ENCODE results near the gene ACAP1.

The ACAP1 gene

GRCh38 chr17:7382901-7383300 lies 46.6 kb downstream of the ACAP1 start:
- DNase-seq (ENCODE audit: low read depth, low spot score) = no peak
- CTCF ChIA-PET = interaction anchor here (1.8 kb wide), 1 partner anchor 177 kb away, joined by 5 read pairs; no protein-coding TSS in a partner anchor
- POLR2A ChIA-PET = interaction anchor here (0.5 to 1.6 kb wide), 5 partner anchors 10 to 38 kb away, joined by 3 to 4 read pairs (median 3); partner anchors contain the start of gene TMEM256
- TF ChIP-seq CTCF (IDR thresholded peaks at IDR 0.05; ENCODE audit: insufficient read depth, low read length, missing control alignments) = no peak
- no peak overlapping the region for H3K4me3 ChIP-seq (ENCODE audit: low read depth, low read length)

GRCh38 chr17:7383371-7383741 lies 47.0 kb downstream of the ACAP1 start:
- ChIA-PET CTCF (interaction anchor here (1.2 to 1.8 kb wide), 3 partner anchors 10 to 177 kb away, joined by 4 to 8 read pairs (median 5); partner anchors contain the start of gene PLSCR3), POLR2A (interaction anchor here (0.6 to 1.6 kb wide), 5 partner anchors 11 to 32 kb away, joined by 3 to 4 read pairs (median 3); partner anchors contain the start of gene TMEM256)
- no peak for TF ChIP-seq CTCF (IDR thresholded peaks at IDR 0.05; ENCODE audit: insufficient read depth, low read length, missing control alignments)
- H3K4me3 ChIP-seq (ENCODE audit: low read depth, low read length) = peak overlapping the region; percentile 52
- no peak for DNase-seq (ENCODE audit: low read depth, low spot score)

GRCh38 chr17:7383742-7384488 lies 47.6 kb downstream of the ACAP1 start:
- no peak for TF ChIP-seq CTCF (IDR thresholded peaks at IDR 0.05; ENCODE audit: insufficient read depth, low read length, missing control alignments)
- POLR2A ChIA-PET = interaction anchor here (0.6 to 1.6 kb wide), 4 partner anchors 10 to 20 kb away, joined by 3 read pairs; partner anchors contain the start of genes PLSCR3 and TMEM256
- no peak for DNase-seq (ENCODE audit: low read depth, low spot score)
- CTCF ChIA-PET = interaction anchor here (1.2 to 1.8 kb wide), 3 partner anchors 10 to 176 kb away, joined by 4 to 8 read pairs (median 5); partner anchors contain the start of gene PLSCR3
- peak overlapping the region; percentile 52 for H3K4me3 ChIP-seq (ENCODE audit: low read depth, low read length)

DNA sequence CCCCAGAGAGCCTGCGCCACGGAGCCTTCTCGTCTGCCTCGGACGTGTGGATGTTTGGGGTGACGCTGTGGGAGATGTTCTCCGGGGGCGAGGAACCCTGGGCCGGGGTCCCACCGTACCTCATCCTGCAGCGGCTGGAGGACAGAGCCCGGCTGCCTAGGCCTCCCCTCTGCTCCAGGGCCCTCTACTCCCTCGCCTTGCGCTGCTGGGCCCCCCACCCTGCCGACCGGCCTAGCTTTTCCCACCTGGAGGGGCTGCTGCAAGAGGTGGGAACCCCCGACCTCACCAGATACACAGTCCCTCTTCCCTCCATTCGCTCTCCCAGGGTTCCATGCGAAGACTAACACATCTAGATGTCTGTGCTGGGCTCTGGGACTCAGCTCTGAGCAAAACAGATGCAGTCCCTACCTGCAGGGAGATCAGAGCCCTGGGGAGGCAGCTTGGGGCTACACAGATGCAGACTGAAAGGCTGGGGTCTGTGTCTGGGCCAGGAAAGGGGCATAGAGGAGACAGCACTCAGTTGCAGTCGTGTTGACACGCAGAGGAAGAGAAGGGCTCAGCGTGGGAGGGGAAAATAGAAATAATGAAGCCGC lies 48.3 kb downstream of the ACAP1 start:
- TF ChIP-seq CTCF (IDR thresholded peaks at IDR 0.05; ENCODE audit: insufficient read depth, low read length, missing control alignments) = no peak
- peak overlapping the region; percentile 52 for H3K4me3 ChIP-seq (ENCODE audit: low read depth, low read length)
- DNase-seq (ENCODE audit: low read depth, low spot score) = no peak
- ChIA-PET POLR2A (interaction anchor here (0.8 to 1.6 kb wide), 3 partner anchors 10 to 19 kb away, joined by 3 read pairs; partner anchors contain the start of genes PLSCR3 and TMEM256), CTCF (interaction anchor here (1.2 to 1.7 kb wide), 2 partner anchors 9 to 28 kb away, joined by 4 to 8 read pairs; partner anchors contain the start of gene PLSCR3)

DNA sequence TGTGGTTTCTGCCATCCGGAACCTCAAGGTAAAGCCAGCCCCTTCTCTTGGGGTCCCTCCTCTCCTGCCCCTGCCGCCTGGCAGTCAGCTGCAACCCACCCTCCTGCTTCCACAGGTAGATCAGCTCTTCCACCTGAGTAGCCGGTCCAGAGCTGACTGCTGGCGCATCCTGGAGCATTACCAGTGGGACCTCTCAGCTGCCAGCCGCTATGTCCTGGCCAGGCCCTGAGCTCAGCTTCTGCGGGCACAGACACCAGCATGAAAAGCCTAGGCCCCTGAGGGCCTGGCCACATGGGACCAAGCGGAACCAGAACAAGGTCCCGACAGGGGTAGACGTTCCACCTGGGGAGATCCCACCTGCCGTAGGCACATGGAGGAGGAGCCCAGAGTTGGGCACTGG lies 52.5 kb downstream of the ACAP1 start:
- CTCF ChIA-PET = interaction anchor here (0.7 to 1.4 kb wide), 8 partner anchors 8 to 48 kb away, joined by 3 to 6 read pairs (median 4); partner anchors contain the start of genes TMEM256, TMEM95 and TNK1
- POLR2A ChIA-PET = interaction anchor here (0.8 to 1.3 kb wide), 2 partner anchors 9 to 15 kb away, joined by 3 to 4 read pairs; partner anchors contain the start of gene TMEM256

More for the DNA sequence above, 52.5 kb downstream of the ACAP1 start:
- no peak for TF ChIP-seq CTCF (IDR thresholded peaks at IDR 0.05; ENCODE audit: insufficient read depth, low read length, missing control alignments)
- H3K4me3 ChIP-seq (ENCODE audit: low read depth, low read length) = no peak overlapping the region
- no peak for DNase-seq (ENCODE audit: low read depth, low spot score)
